Endodermal cell (in vitro differentiated cells): ENCODE data around the gene GABRG3. TPM values are rescaled to one million over a fixed set of nuclear protein-coding genes. Genes with fewer than 3 reads are reported as not detected.

Experiments
- DNase-seq: peaks from one replicate; pipeline ENCODE4 v3.0.0-alpha.2; 2017
- H3K27ac ChIP-seq: 2 replicates; pipeline ENCODE4 v1.5.1; 2013; ENCODE audit warnings: mild to moderate bottlenecking, low read depth, low read length, moderate library complexity
- H3K27me3 ChIP-seq: 2 replicates; pipeline ENCODE4 v1.6.1; 2013; ENCODE audit warnings: mild to moderate bottlenecking, low read length, moderate library complexity; ENCODE audit not compliant: insufficient read depth, control insufficient read depth, poor library complexity, severe bottlenecking
- H3K36me3 ChIP-seq: 2 replicates; pipeline ENCODE4 v1.7.0; 2013; ENCODE audit warnings: mild to moderate bottlenecking, low read length, moderate library complexity; ENCODE audit not compliant: control insufficient read depth, insufficient read depth
- H3K4me1 ChIP-seq: one replicate; pipeline ENCODE4 v1.7.0; 2013; ENCODE audit warnings: low read length; ENCODE audit not compliant: control insufficient read depth, insufficient read depth
- H3K4me3 ChIP-seq: 2 replicates; pipeline ENCODE4 v1.5.1; 2013; ENCODE audit warnings: mild to moderate bottlenecking, low read length, moderate library complexity
- H3K9ac ChIP-seq: 2 replicates; pipeline ENCODE4 v1.6.1; 2013; ENCODE audit warnings: mild to moderate bottlenecking, low read length, moderate library complexity; ENCODE audit not compliant: poor library complexity, severe bottlenecking; ENCODE audit errors: extremely low read depth
- H3K9me3 ChIP-seq: 2 replicates; pipeline ENCODE4 v1.6.1; 2013; ENCODE audit warnings: mild to moderate bottlenecking, low read length, moderate library complexity; ENCODE audit not compliant: control insufficient read depth
- H3K27ac Mint-ChIP-seq: 2 replicates; pipeline ENCODE4 v1.8.0; 2020; ENCODE audit warnings: mixed read lengths
- H3K27me3 Mint-ChIP-seq: 2 replicates; pipeline ENCODE4 v1.8.0; 2021; ENCODE audit warnings: mild to moderate bottlenecking, mixed read lengths; ENCODE audit not compliant: insufficient read depth
- H3K36me3 Mint-ChIP-seq: 2 replicates; pipeline ENCODE4 v1.8.0; 2020; ENCODE audit warnings: low read depth, mixed read lengths
- H3K4me1 Mint-ChIP-seq: 2 replicates; pipeline ENCODE4 v1.8.0; 2020; ENCODE audit warnings: mixed read lengths
- H3K4me3 Mint-ChIP-seq: 2 replicates; pipeline ENCODE4 v1.8.0; 2020; ENCODE audit warnings: mild to moderate bottlenecking, moderate library complexity, mixed read lengths
- H3K9me3 Mint-ChIP-seq: 2 replicates; pipeline ENCODE4 v1.8.0; 2020; ENCODE audit warnings: mild to moderate bottlenecking, mixed read lengths
- WGBS, 2 experiments: methylation state at CpG; one replicate each; pipeline versions ENCODE4 v1.1.5 to v1.1.7; 2013; ENCODE audit warnings: missing lambda C conversion rate in 2 of 2, mixed read lengths in 1 of 2; ENCODE audit not compliant: insufficient coverage in 1 of 2, insufficient read length in 1 of 2; 5-methylcytosine and 5-hydroxymethylcytosine counted together
- total RNA-seq, 2 donors: library from RNA; stranded (reverse); fragmentation: NEBNext Ultra II Directional in 1 of 2; extraction: Animal tissue kit (Norgen Biotek cat#: 25700) in 1 of 2; gene quantifications; 2 replicates in 1 of 2; 3 replicates in 1 of 2; pipeline ENCODE4 v1.2.1, GENCODE V29; 2021
- TF ChIP-seq, protein P1 (sequence below): fragments of 200-600 bp; sonication (generic); conservative IDR thresholded peaks from 2 replicates; pipeline ENCODE4 v1.5.0; 2021; ENCODE audit warnings: antibody characterized with exemption, mild to moderate bottlenecking

The GABRG3 gene
- total RNA-seq, 2 donors from 2014 or later: 0.48 to 0.84 TPM

DNA sequence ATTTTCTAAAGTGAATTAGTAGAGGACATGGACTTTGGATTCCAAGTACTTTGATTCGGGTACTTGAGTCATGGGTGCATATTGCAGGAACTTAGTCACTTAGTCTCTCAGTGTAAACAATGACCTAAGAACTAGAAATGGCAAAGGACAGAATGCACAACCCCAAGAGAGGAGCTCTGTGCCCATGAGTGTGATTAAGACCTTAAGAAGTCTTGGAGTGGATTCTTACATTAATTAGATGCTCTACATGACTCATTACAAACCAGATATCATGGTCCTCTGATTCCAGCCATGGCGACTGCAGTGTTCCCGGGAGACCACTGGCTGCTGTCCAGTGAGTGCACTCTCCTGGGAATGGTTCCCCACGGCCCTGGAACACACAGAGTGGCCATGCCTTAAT lies 251.5 kb downstream of the GABRG3 start:
- DNase-seq: no peak
- no peak overlapping the region for H3K4me3 Mint-ChIP-seq
- Histone ChIP-seq H3K27me3 (no peaks in the 10 kb centered on the region), H3K4me3 (no peak overlapping the region), H3K27ac (no peak overlapping the region), H3K9ac (no peak overlapping the region), H3K9me3 (no peaks in the 10 kb centered on the region), H3K36me3 (no peaks in the 10 kb centered on the region), H3K4me1 (no peaks in the 10 kb centered on the region)
- H3K36me3 Mint-ChIP-seq: no peaks in the 10 kb centered on the region
- H3K9me3 Mint-ChIP-seq: no peaks in the 10 kb centered on the region
- TF ChIP-seq, protein P1, sequence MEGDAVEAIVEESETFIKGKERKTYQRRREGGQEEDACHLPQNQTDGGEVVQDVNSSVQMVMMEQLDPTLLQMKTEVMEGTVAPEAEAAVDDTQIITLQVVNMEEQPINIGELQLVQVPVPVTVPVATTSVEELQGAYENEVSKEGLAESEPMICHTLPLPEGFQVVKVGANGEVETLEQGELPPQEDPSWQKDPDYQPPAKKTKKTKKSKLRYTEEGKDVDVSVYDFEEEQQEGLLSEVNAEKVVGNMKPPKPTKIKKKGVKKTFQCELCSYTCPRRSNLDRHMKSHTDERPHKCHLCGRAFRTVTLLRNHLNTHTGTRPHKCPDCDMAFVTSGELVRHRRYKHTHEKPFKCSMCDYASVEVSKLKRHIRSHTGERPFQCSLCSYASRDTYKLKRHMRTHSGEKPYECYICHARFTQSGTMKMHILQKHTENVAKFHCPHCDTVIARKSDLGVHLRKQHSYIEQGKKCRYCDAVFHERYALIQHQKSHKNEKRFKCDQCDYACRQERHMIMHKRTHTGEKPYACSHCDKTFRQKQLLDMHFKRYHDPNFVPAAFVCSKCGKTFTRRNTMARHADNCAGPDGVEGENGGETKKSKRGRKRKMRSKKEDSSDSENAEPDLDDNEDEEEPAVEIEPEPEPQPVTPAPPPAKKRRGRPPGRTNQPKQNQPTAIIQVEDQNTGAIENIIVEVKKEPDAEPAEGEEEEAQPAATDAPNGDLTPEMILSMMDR: no peak
- no peak overlapping the region for H3K27ac Mint-ChIP-seq
- no peaks in the 10 kb centered on the region for H3K4me1 Mint-ChIP-seq
- WGBS, 2 experiments: 87 to 88% methylated on average over 4 of the region's 4 CpGs
- no peaks in the 10 kb centered on the region for H3K27me3 Mint-ChIP-seq

DNA sequence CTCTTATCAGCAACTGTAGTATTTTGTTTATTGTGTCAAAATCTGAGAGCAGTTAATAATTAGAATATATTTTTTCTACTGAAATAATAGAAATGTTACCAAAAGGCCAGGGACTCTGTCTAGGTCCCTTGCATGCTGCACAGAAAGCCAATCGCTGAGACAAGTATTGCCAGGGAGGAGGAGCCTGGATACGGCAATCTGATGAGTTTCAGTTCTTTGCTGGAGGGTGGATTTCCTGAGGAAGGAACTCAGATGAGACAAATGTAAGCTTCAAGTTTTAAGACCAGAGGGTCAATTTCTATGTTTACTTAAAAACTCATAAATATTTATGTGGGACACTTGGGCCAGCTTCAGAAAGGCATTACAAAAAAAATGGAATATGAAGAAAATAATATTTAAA lies 252.2 kb downstream of the GABRG3 start:
- no peak overlapping the region for H3K9ac ChIP-seq
- Mint-ChIP-seq H3K36me3 (no peaks in the 10 kb centered on the region), H3K9me3 (no peaks in the 10 kb centered on the region), H3K27me3 (no peaks in the 10 kb centered on the region), H3K4me3 (no peak overlapping the region), H3K27ac (no peak overlapping the region), H3K4me1 (no peaks in the 10 kb centered on the region)
- no peak for DNase-seq
- 93% methylated on average over 2 of the region's 2 CpGs for WGBS, 2 experiments
- no peaks in the 10 kb centered on the region for H3K4me1 ChIP-seq
- H3K9me3 ChIP-seq: no peaks in the 10 kb centered on the region
- TF ChIP-seq, protein P1: no peak
- no peak overlapping the region for H3K27ac ChIP-seq
- H3K27me3 ChIP-seq: no peaks in the 10 kb centered on the region
- no peak overlapping the region for H3K4me3 ChIP-seq
- H3K36me3 ChIP-seq: no peaks in the 10 kb centered on the region

DNA sequence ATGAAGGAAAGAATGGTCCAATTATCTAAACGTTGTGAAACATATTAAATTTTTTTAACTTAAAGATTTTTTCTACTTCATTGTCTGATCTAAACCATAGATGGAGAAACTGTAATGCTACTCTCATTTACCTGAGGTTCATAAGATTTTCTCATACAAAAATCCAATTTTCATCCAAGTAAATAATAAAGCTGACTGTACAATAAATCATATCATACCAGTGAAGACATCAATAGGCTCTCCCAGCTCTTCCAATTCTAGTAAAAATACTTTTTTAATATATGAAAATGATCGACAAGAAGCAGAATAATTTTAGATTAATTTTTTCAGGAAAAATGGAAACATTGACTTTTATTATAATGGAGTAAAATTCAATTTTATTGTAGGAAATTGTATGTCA lies 260.8 kb downstream of the GABRG3 start:
- no peak overlapping the region for H3K27ac Mint-ChIP-seq
- H3K9me3 Mint-ChIP-seq: no peaks in the 10 kb centered on the region
- H3K4me3 Mint-ChIP-seq: no peak overlapping the region
- no peak for DNase-seq
- Histone ChIP-seq H3K4me3 (no peak overlapping the region), H3K36me3 (no peaks in the 10 kb centered on the region), H3K9ac (no peak overlapping the region), H3K4me1 (no peaks in the 10 kb centered on the region), H3K9me3 (no peaks in the 10 kb centered on the region), H3K27ac (no peak overlapping the region), H3K27me3 (peaks cover 44% of the 10 kb centered on the region)
- TF ChIP-seq, protein P1: no peak
- H3K36me3 Mint-ChIP-seq: no peaks in the 10 kb centered on the region
- H3K4me1 Mint-ChIP-seq: peaks cover 8% of the 10 kb centered on the region
- 91% methylated on average over 1 of the region's 2 CpGs; no CpG with 5 or more reads in 1 of the 2 experiments for WGBS, 2 experiments
- H3K27me3 Mint-ChIP-seq: peaks cover 14% of the 10 kb centered on the region
